ENCODE measurements around the gene HERC4.

The HERC4 gene

GRCh38 chr10:68074031-68074774, 880 bp downstream of the HERC4 start:
- H3K4me3 ChIP-seq (ENCODE audit: low read length), result peak overlapping the region; percentile 96
- no peak for TF ChIP-seq CTCF (conservative IDR thresholded peaks at IDR 0.05; ENCODE audit: low read depth, low read length)
- no peak for DNase-seq (ENCODE audit: low read depth)

- H3K4me3 ChIP-seq (ENCODE audit: low read length), result peak overlapping the region; percentile 96
- DNase-seq (ENCODE audit: low read depth), result no peak
- TF ChIP-seq CTCF (conservative IDR thresholded peaks at IDR 0.05; ENCODE audit: low read depth, low read length), result no peak
Measured at GRCh38 chr10:68073631-68074030, 1.5 kb downstream of the HERC4 start.

GRCh38 chr10:68067508-68067907, 7.6 kb downstream of the HERC4 start:
- DNase-seq (ENCODE audit: low read depth), result no peak
- no peak overlapping the region for H3K4me3 ChIP-seq (ENCODE audit: low read length)
- TF ChIP-seq CTCF (conservative IDR thresholded peaks at IDR 0.05; ENCODE audit: low read depth, low read length), result no peak

- H3K4me3 ChIP-seq (ENCODE audit: low read length), result no peak overlapping the region
- no peak for DNase-seq (ENCODE audit: low read depth)
- TF ChIP-seq CTCF (conservative IDR thresholded peaks at IDR 0.05; ENCODE audit: low read depth, low read length), result no peak
Measured at GRCh38 chr10:68067029-68067428, 8.1 kb downstream of the HERC4 start.

- H3K4me3 ChIP-seq (ENCODE audit: low read length), result no peak overlapping the region
- no peak for TF ChIP-seq CTCF (conservative IDR thresholded peaks at IDR 0.05; ENCODE audit: low read depth, low read length)
- DNase-seq (ENCODE audit: low read depth), result no peak
Measured at GRCh38 chr10:68053553-68053952, 21.5 kb downstream of the HERC4 start.

GRCh38 chr10:68052463-68052862, 22.6 kb downstream of the HERC4 start:
- TF ChIP-seq CTCF (conservative IDR thresholded peaks at IDR 0.05; ENCODE audit: low read depth, low read length), result no peak
- H3K4me3 ChIP-seq (ENCODE audit: low read length), result no peak overlapping the region
- no peak for DNase-seq (ENCODE audit: low read depth)
